ENCODE data around the gene FAM3B.

DNA sequence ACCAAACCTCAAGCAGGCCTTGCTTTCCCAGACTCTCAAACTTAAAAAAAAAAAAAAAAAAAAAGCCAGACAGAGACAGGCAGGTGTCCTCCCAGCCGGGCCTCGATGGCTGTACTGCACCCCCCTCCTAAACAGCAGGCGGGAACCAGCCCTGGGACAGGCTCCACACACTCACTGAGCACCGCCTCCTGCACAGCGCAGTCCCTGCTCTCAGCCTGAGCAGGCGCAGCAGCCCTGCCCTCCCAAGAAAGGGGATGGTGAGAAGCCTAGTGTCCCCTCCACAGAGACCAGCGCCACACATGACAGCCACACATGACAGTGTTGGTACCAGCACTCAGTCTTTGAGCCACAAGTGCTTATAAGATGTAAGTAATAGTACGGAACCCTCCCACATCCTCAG is 57.2 kb downstream of the FAM3B start:
- TF ChIP-seq, protein P1, sequence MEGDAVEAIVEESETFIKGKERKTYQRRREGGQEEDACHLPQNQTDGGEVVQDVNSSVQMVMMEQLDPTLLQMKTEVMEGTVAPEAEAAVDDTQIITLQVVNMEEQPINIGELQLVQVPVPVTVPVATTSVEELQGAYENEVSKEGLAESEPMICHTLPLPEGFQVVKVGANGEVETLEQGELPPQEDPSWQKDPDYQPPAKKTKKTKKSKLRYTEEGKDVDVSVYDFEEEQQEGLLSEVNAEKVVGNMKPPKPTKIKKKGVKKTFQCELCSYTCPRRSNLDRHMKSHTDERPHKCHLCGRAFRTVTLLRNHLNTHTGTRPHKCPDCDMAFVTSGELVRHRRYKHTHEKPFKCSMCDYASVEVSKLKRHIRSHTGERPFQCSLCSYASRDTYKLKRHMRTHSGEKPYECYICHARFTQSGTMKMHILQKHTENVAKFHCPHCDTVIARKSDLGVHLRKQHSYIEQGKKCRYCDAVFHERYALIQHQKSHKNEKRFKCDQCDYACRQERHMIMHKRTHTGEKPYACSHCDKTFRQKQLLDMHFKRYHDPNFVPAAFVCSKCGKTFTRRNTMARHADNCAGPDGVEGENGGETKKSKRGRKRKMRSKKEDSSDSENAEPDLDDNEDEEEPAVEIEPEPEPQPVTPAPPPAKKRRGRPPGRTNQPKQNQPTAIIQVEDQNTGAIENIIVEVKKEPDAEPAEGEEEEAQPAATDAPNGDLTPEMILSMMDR (conservative IDR thresholded peaks at IDR 0.05; ENCODE audit: low read depth in 2 of 2): no peak
- TF ChIP-seq NANOG (IDR thresholded peaks at IDR 0.05; ENCODE audit: borderline replicate concordance) (no peak), EZH2 (IDR thresholded peaks at IDR 0.05; ENCODE audit: low read depth, unreplicated experiment) (no peak), STAT1 (IDR thresholded peaks at IDR 0.05; ENCODE audit: unreplicated experiment) (no peak), REST (IDR thresholded peaks at IDR 0.05; ENCODE audit: unreplicated experiment) (no peak), POLR2AphosphoS5 (IDR thresholded peaks at IDR 0.05; ENCODE audit: low read depth) (no peak), EZH2phosphoT487 (IDR thresholded peaks at IDR 0.05; ENCODE audit: unreplicated experiment) (no peak), ZNF462 (CRISPR knock-in tag; IDR thresholded peaks at IDR 0.05) (no peak)

Data from GM23338 (cell line).